PC-3 (cell line): ENCODE data around the gene RTL10. TPM values are rescaled to one million over a fixed set of nuclear protein-coding genes. Genes with fewer than 3 reads are reported as not detected.
A peak's percentile ranks its signal among the peaks of the same experiment; 100 is the strongest.

ENCODE experiments used
- ATAC-seq: fragments of 200-7000 bp; cut with Tn5 transposase; 2 replicates; pipeline ENCODE4 v1.9.1; 2020; ENCODE audit warnings: mild to moderate bottlenecking, moderate library complexity
- BruUV-seq: library from RNA; stranded (reverse); fragments of 400-500 nt; replicated peaks from 2 replicates; lab custom pipeline; 2021; lab: Mats Ljungman, UMichigan
- CTCF ChIA-PET: fragments of 300-600 bp; sonication (Branson Sonifier 250); formaldehyde crosslinking; loops from one replicate; lab custom pipeline; 2022; ENCODE audit warnings: antibody characterized with exemption; lab: Charles Lee
- POLR2A ChIA-PET: fragments of 300-600 bp; sonication (Branson Sonifier 250); formaldehyde crosslinking; loops from one replicate; lab custom pipeline; 2022; ENCODE audit warnings: antibody characterized with exemption; ENCODE audit not compliant: unreplicated experiment; lab: Charles Lee
- DNase-seq: peaks from one replicate; pipeline ENCODE4 v3.0.0-alpha.2; 2015
- H2AFZ ChIP-seq: fragments of 300-600 bp; sonication (generic); 2 replicates; pipeline ENCODE4 v1.6.0; 2016; ENCODE audit warnings: antibody characterized with exemption, low read length
- H3F3A ChIP-seq: fragments of 300-600 bp; sonication (generic); one replicate; pipeline ENCODE4 v1.6.0; 2017; ENCODE audit warnings: antibody characterized with exemption, low read length, control low read depth, mild to moderate bottlenecking; ENCODE audit not compliant: unreplicated experiment
- H3K27ac ChIP-seq: fragments of 300-600 bp; sonication (generic); 2 replicates; pipeline ENCODE4 v1.5.1; 2016; ENCODE audit warnings: mild to moderate bottlenecking, low read length
- H3K27me3 ChIP-seq: fragments of 300-600 bp; sonication (generic); 2 replicates; pipeline ENCODE4 v1.6.1; 2016; ENCODE audit warnings: low read length, mixed read lengths
- H3K36me3 ChIP-seq: fragments of 300-600 bp; sonication (generic); 2 replicates; pipeline ENCODE4 v1.6.1; 2016; ENCODE audit warnings: low read depth, mixed run types, low read length, mixed read lengths
- H3K4me1 ChIP-seq: fragments of 300-600 bp; sonication (generic); 2 replicates; pipeline ENCODE4 v1.5.1; 2016; ENCODE audit warnings: low read length; ENCODE audit not compliant: insufficient read depth
- H3K4me2 ChIP-seq: fragments of 300-600 bp; sonication (generic); 2 replicates; pipeline ENCODE4 v1.6.0; 2016; ENCODE audit warnings: low read length
- H3K4me3 ChIP-seq: fragments of 300-600 bp; sonication (generic); 2 replicates; pipeline ENCODE4 v1.5.1; 2016; ENCODE audit warnings: mild to moderate bottlenecking, low read length, mixed read lengths
- H3K79me2 ChIP-seq: fragments of 300-600 bp; sonication (generic); 2 replicates; pipeline ENCODE4 v1.6.1; 2017; ENCODE audit warnings: low read length, mixed read lengths
- H3K9ac ChIP-seq: fragments of 300-600 bp; sonication (generic); 2 replicates; pipeline ENCODE4 v1.6.0; 2016; ENCODE audit warnings: mild to moderate bottlenecking, low read length
- H3K9me2 ChIP-seq: fragments of 300-600 bp; sonication (generic); replicated peaks from 2 replicates; pipeline ENCODE4 v1.6.1; 2016; ENCODE audit warnings: mixed run types, low read length, mixed read lengths
- H3K9me3 ChIP-seq: fragments of 300-600 bp; sonication (generic); 2 replicates; pipeline ENCODE4 v1.6.1; 2016; ENCODE audit warnings: low read length, mixed read lengths
- H4K20me1 ChIP-seq: fragments of 300-600 bp; sonication (generic); 2 replicates; pipeline ENCODE4 v1.6.1; 2016; ENCODE audit warnings: low read length, mixed read lengths
- CTCF ChIP-seq: fragments of 300-600 bp; sonication (generic); conservative IDR thresholded peaks from 2 replicates; pipeline ENCODE4 v1.5.1; 2017; ENCODE audit warnings: antibody characterized with exemption, low read depth, mild to moderate bottlenecking, low read length
- EZH2 ChIP-seq: fragments of 300-600 bp; sonication (generic); IDR thresholded peaks from one replicate; pipeline ENCODE4 v1.6.1; 2017; ENCODE audit warnings: antibody characterized with exemption, mild to moderate bottlenecking, low read length; ENCODE audit not compliant: unreplicated experiment
- EZH2phosphoT487 ChIP-seq: fragments of 300-600 bp; sonication (generic); IDR thresholded peaks from 2 replicates; pipeline ENCODE4 v1.6.1; 2018; ENCODE audit warnings: mild to moderate bottlenecking, antibody characterized with exemption, low read length, borderline replicate concordance
- intact Hi-C: fragments of 100-400 bp; cut with micrococcal nuclease; formaldehyde crosslinking; loops from 2 replicates; pipeline ENCODE4 v1.9.0; 2023
- total RNA-seq: library from RNA; depleted of rRNA; stranded (reverse); fragments of >200 nt; gene quantifications from 2 replicates; pipeline ENCODE4 v1.2.3, GENCODE V29; 2014

Gene RTL10
- total RNA-seq, 1 experiment from 2014 or later: 7.8 TPM

DNA sequence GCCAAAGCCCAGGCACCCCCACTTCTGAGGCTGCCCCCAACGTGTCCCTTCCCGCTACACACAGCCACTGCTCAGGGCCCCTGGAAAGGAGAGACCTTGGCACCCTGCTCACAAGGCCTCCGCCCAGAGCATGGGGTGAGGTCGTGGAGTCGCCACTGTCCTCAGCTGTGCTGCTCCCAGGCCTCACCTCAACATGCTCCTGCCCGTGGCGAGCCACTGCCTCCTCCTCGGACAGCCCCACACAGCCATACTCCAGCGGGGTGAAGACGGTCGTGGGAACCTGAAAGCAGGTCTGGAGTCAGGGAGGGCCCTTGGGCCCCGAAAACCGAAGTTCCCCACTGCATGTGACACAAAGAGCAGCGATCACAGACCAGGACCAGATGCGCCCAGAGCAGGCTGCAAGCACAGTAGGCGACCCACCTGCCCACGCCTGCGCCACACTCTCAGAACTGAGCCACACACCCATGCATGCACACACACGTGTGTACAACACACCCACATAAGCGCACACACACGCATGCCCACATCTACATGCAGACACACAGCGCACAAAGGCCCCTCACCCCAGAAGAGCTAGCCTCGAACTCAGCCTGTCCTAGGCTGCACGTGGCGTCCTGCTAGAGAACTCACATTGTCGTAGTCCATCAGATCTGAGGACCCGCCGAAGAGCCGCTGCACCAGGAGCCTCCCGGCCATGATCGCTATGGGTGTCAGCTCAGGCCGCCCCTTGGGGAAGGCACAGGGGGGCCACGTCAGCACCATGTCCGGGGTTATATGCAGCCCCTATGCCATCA lies 25.5 kb upstream of the RTL10 start:
- POLR2A ChIA-PET: interaction anchor here (0.6 kb wide), 1 partner anchor 128 kb away, joined by 4 read pairs; no protein-coding TSS in a partner anchor
- Histone ChIP-seq H4K20me1 (no peaks in the 10 kb centered on the region), H3F3A (no peaks in the 10 kb centered on the region), H3K9ac (no peak overlapping the region), H3K9me2 (no peaks in the 10 kb centered on the region), H3K4me1 (peaks cover 40% of the 10 kb centered on the region), H3K4me3 (no peak overlapping the region), H3K9me3 (no peaks in the 10 kb centered on the region), H3K79me2 (peaks cover 13% of the 10 kb centered on the region), H3K4me2 (peak overlapping the region; percentile 63), H3K27ac (peak overlapping the region; percentile 53), H3K27me3 (no peaks in the 10 kb centered on the region), H2AFZ (no peak overlapping the region), H3K36me3 (no peaks in the 10 kb centered on the region)
- DNase-seq: no peak
- CTCF ChIA-PET: no interaction called here
- no TSS peak for BruUV-seq
- intact Hi-C loops: no loop called here
- no peak for ATAC-seq
- TF ChIP-seq EZH2 (no peak), EZH2phosphoT487 (no peak), CTCF (no peak)

- TF ChIP-seq CTCF: no peak
- no peak for TF ChIP-seq EZH2phosphoT487
- TF ChIP-seq EZH2: no peak
- Histone ChIP-seq H4K20me1 (no peaks in the 10 kb centered on the region), H3K36me3 (no peaks in the 10 kb centered on the region), H3K27me3 (no peaks in the 10 kb centered on the region), H3K4me2 (peak overlapping the region; percentile 63; the same call in 1 of the 2 replicates), H3K4me1 (peaks cover 40% of the 10 kb centered on the region), H3K4me3 (no peak overlapping the region), H2AFZ (no peak overlapping the region), H3K9ac (no peak overlapping the region), H3K79me2 (peaks cover 13% of the 10 kb centered on the region), H3F3A (no peaks in the 10 kb centered on the region), H3K9me2 (no peaks in the 10 kb centered on the region), H3K27ac (no peak overlapping the region), H3K9me3 (no peaks in the 10 kb centered on the region)
- intact Hi-C loops: no loop called here
- no peak for ATAC-seq
- POLR2A ChIA-PET: interaction anchor here (0.6 kb wide), 1 partner anchor 128 kb away, joined by 4 read pairs; no protein-coding TSS in a partner anchor
- no TSS peak for BruUV-seq
- CTCF ChIA-PET: no interaction called here
- DNase-seq: no peak
These were observed 24.9 kb upstream of the RTL10 start for GRCh38 chr22:19879643-19879991.

DNA sequence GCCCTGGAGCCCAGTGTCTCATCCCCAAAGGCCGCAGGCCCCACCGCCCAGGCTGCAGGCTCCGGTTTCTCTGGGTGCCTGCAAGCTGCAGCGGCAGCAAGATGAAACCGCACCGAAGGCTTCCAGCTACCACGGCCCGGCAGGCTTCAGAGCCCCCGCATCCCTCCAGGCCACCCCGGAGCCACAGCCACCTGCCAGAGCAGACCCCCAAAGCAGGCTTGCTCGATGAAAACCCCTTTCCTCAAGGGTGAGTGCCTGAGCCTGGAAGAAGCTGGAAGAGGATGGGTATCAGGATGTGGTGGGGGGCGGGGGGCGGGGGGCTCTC lies 24.5 kb upstream of the RTL10 start:
- no TSS peak for BruUV-seq

More for the DNA sequence above, 24.5 kb upstream of the RTL10 start:
- ChIA-PET POLR2A (interaction anchor here (0.6 kb wide), 1 partner anchor 127 kb away, joined by 4 read pairs; no protein-coding TSS in a partner anchor), CTCF (no interaction called here)
- ATAC-seq (no peak), DNase-seq (no peak)
- Histone ChIP-seq H3K79me2 (peaks cover 13% of the 10 kb centered on the region), H3K9me3 (no peaks in the 10 kb centered on the region), H3K4me1 (peaks cover 40% of the 10 kb centered on the region), H3K9ac (no peak overlapping the region), H3K27me3 (no peaks in the 10 kb centered on the region), H3K36me3 (no peaks in the 10 kb centered on the region), H2AFZ (no peak overlapping the region), H4K20me1 (no peaks in the 10 kb centered on the region), H3F3A (no peaks in the 10 kb centered on the region), H3K27ac (no peak overlapping the region), H3K9me2 (no peaks in the 10 kb centered on the region), H3K4me3 (no peak overlapping the region), H3K4me2 (peak overlapping the region; percentile 48; the same call in 1 of the 2 replicates)
- intact Hi-C loops: no loop called here
- TF ChIP-seq EZH2 (no peak), EZH2phosphoT487 (no peak), CTCF (no peak)
